Nephron (organoid): ENCODE measurements around the gene COPS4.
"Not testable (repeated sequence)": the region's sequence is repeated elsewhere in the genome, so short reads cannot be mapped to it uniquely, and the experiment has no call there.

Experiments
- H3K27ac Mint-ChIP-seq, 3 experiments: 2 replicates each; pipeline ENCODE4 v1.8.0; 2020; ENCODE audit warnings: mixed read lengths in 3 of 3, mild to moderate bottlenecking in 2 of 3, moderate library complexity in 1 of 3
- H3K27me3 Mint-ChIP-seq: 2 replicates; pipeline ENCODE4 v1.8.0; 2021; ENCODE audit warnings: low read depth, mild to moderate bottlenecking, moderate library complexity, mixed read lengths
- H3K36me3 Mint-ChIP-seq: 2 replicates; pipeline ENCODE4 v1.8.0; 2020; ENCODE audit warnings: low read depth, mixed read lengths
- H3K4me1 Mint-ChIP-seq: 2 replicates; pipeline ENCODE4 v1.8.0; 2020; ENCODE audit warnings: mixed read lengths
- H3K4me3 Mint-ChIP-seq, 3 experiments: 2 replicates each; pipeline ENCODE4 v1.8.0; 2020; ENCODE audit warnings: mild to moderate bottlenecking in 3 of 3, mixed read lengths in 3 of 3, moderate library complexity in 2 of 3
- H3K9me3 Mint-ChIP-seq: 2 replicates; pipeline ENCODE4 v1.8.0; 2020; ENCODE audit warnings: mixed read lengths
- CTCF ChIP-seq, 3 experiments: fragments of 200-600 bp; sonication (generic); IDR thresholded peaks; one replicate each; pipeline ENCODE4 v1.5.0; 2021; ENCODE audit warnings: antibody characterized with exemption in 3 of 3; ENCODE audit not compliant: unreplicated experiment in 3 of 3

COPS4 gene

GRCh38 chr4:83034630-83035494, at the start of gene COPS4:
Gene COPS4, plus strand, starts transcription at chr4:83035183. Its CDS starts 42 bp downstream, at chr4:83035225.
- H3K36me3 Mint-ChIP-seq, result no peaks in the 10 kb centered on the region

GRCh38 chr4:82987519-82987918, 47.5 kb upstream of the COPS4 start:
- H3K4me3 Mint-ChIP-seq, H3K27me3 Mint-ChIP-seq: not testable (repeated sequence)

More at GRCh38 chr4:83034630-83035494, at the start of gene COPS4:
- peak in 2 of 3 experiments; percentile 18 to 25 for TF ChIP-seq CTCF (IDR thresholded peaks at IDR 0.05; ENCODE audit: unreplicated experiment in 3 of 3)
- peaks cover 10% of the 10 kb centered on the region for H3K27me3 Mint-ChIP-seq
- no peaks in the 10 kb centered on the region for H3K9me3 Mint-ChIP-seq
- H3K27ac Mint-ChIP-seq, result peak within 1 kb of the TSS; percentile 95 to 98 (median 97)
- H3K4me1 Mint-ChIP-seq, result peaks cover 17% of the 10 kb centered on the region
- peak within 1 kb of the TSS; percentile 96 to 98 (median 97) for H3K4me3 Mint-ChIP-seq

GRCh38 chr4:82988323-82988832, 46.6 kb upstream of the COPS4 start:
- Mint-ChIP-seq H3K4me3 (no peak overlapping the region), H3K9me3 (no peaks in the 10 kb centered on the region), H3K36me3 (peaks cover 8% of the 10 kb centered on the region), H3K27ac (no peak overlapping the region), H3K4me1 (no peaks in the 10 kb centered on the region), H3K27me3 (no peaks in the 10 kb centered on the region)
- no peak for TF ChIP-seq CTCF (IDR thresholded peaks at IDR 0.05; ENCODE audit: unreplicated experiment in 3 of 3)

More at GRCh38 chr4:82987519-82987918, 47.5 kb upstream of the COPS4 start:
- H3K36me3 Mint-ChIP-seq, H3K27ac Mint-ChIP-seq, H3K9me3 Mint-ChIP-seq, H3K4me1 Mint-ChIP-seq: not testable (repeated sequence)

- TF ChIP-seq CTCF (IDR thresholded peaks at IDR 0.05; ENCODE audit: unreplicated experiment in 3 of 3), result no peak
- Mint-ChIP-seq H3K4me1 (no peaks in the 10 kb centered on the region), H3K27ac (peak overlapping the region; percentile 2 to 56 (median 12))
Observed at GRCh38 chr4:82989575-82990429, 45.2 kb upstream of the COPS4 start.

GRCh38 chr4:82994834-82995233, 40.1 kb upstream of the COPS4 start:
- Mint-ChIP-seq H3K4me1 (peaks cover 4% of the 10 kb centered on the region), H3K36me3 (no peaks in the 10 kb centered on the region), H3K27me3 (no peaks in the 10 kb centered on the region), H3K9me3 (no peaks in the 10 kb centered on the region), H3K27ac (no peak overlapping the region), H3K4me3 (no peak overlapping the region)
- no peak for TF ChIP-seq CTCF (IDR thresholded peaks at IDR 0.05; ENCODE audit: unreplicated experiment in 3 of 3)

More at GRCh38 chr4:82989575-82990429, 45.2 kb upstream of the COPS4 start:
- Mint-ChIP-seq H3K4me3 (no peak overlapping the region), H3K9me3 (no peaks in the 10 kb centered on the region), H3K36me3 (peaks cover under 1% of the 10 kb centered on the region), H3K27me3 (no peaks in the 10 kb centered on the region)

- no peak for TF ChIP-seq CTCF (IDR thresholded peaks at IDR 0.05; ENCODE audit: unreplicated experiment in 3 of 3)
- H3K27ac Mint-ChIP-seq, result no peak overlapping the region
- H3K36me3 Mint-ChIP-seq, result peaks cover 3% of the 10 kb centered on the region
- H3K9me3 Mint-ChIP-seq, result no peaks in the 10 kb centered on the region
- no peak overlapping the region for H3K4me3 Mint-ChIP-seq
- no peaks in the 10 kb centered on the region for H3K27me3 Mint-ChIP-seq
- H3K4me1 Mint-ChIP-seq, result peaks cover 4% of the 10 kb centered on the region
Observed at GRCh38 chr4:82998898-82999297, 36.1 kb upstream of the COPS4 start.
